Calu3 (cell line): ENCODE measurements around the gene SLC25A26. TPM values are rescaled to one million over a fixed set of nuclear protein-coding genes. Genes with fewer than 3 reads are reported as not detected.
A peak's percentile ranks its signal among the peaks of the same experiment; 100 is the strongest.

ENCODE experiments used
- BruUV-seq: library from RNA; stranded (reverse); fragments of 400-500 nt; replicated peaks from 2 replicates; lab custom pipeline; 2021; lab: Mats Ljungman, UMichigan
- CTCF ChIA-PET: fragments of 300-600 bp; sonication (Branson Sonifier 250); formaldehyde crosslinking; loops from one replicate; lab custom pipeline; 2022; ENCODE audit warnings: antibody characterized with exemption; lab: Charles Lee
- DNase-seq: peaks from one replicate; pipeline ENCODE4 v3.0.0; 2022
- H3K27ac Mint-ChIP-seq: one replicate; pipeline ENCODE4 v1.8.0; 2022; ENCODE audit warnings: mixed read lengths; ENCODE audit not compliant: unreplicated experiment
- H3K27me3 Mint-ChIP-seq: one replicate; pipeline ENCODE4 v1.8.0; 2022; ENCODE audit warnings: mixed read lengths; ENCODE audit not compliant: unreplicated experiment
- H3K36me3 Mint-ChIP-seq: one replicate; pipeline ENCODE4 v1.8.0; 2022; ENCODE audit warnings: mild to moderate bottlenecking, moderate library complexity, mixed read lengths; ENCODE audit not compliant: insufficient read depth, unreplicated experiment
- H3K4me1 Mint-ChIP-seq: one replicate; pipeline ENCODE4 v1.8.0; 2022; ENCODE audit warnings: mild to moderate bottlenecking, low read depth, mixed read lengths; ENCODE audit not compliant: unreplicated experiment
- H3K4me3 Mint-ChIP-seq: one replicate; pipeline ENCODE4 v1.8.0; 2022; ENCODE audit warnings: mild to moderate bottlenecking, low read depth, moderate library complexity, mixed read lengths; ENCODE audit not compliant: unreplicated experiment
- H3K9me3 Mint-ChIP-seq: one replicate; pipeline ENCODE4 v1.8.0; 2022; ENCODE audit warnings: low read depth, mixed read lengths; ENCODE audit not compliant: unreplicated experiment
- intact Hi-C: fragments of 100-400 bp; cut with micrococcal nuclease; formaldehyde crosslinking; loops from one replicate; pipeline ENCODE4 v1.10.0; 2022; ENCODE audit not compliant: unreplicated experiment
- total RNA-seq: library from RNA; stranded (reverse); gene quantifications from 2 replicates; pipeline ENCODE4 v1.2.3, GENCODE V29; 2022
- TF ChIP-seq, protein P1 (sequence below): fragments of 200-600 bp; IDR thresholded peaks from one replicate; pipeline ENCODE4 v1.8.0; 2022; ENCODE audit warnings: antibody characterized with exemption; ENCODE audit not compliant: unreplicated experiment

SLC25A26 gene
- total RNA-seq, 1 experiment from 2014 or later = 15.8 TPM

DNA sequence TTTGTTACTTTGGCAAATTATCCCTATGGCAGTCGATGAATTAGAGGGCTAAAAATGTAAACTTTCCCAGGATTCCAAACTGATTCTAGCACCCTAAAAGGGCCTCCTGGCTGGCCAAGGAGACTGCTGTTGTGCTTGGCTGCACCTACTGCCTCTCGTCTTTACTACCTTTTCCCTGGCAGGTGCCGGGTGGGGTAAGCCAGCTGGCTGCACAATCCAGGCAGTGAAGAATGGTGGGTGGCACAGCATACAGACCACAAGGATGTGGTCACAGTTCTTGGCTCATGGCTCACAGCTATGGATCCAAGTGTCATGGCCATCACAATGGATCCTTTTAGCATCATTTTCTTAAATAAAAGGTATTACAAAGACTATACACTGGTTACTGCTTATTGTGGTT, 20.7 kb upstream of the SLC25A26 start:
- Mint-ChIP-seq H3K27me3 (no peaks in the 10 kb centered on the region), H3K4me1 (no peaks in the 10 kb centered on the region), H3K27ac (no peak overlapping the region), H3K9me3 (no peaks in the 10 kb centered on the region), H3K4me3 (no peak overlapping the region), H3K36me3 (no peaks in the 10 kb centered on the region)
- TF ChIP-seq, protein P1, sequence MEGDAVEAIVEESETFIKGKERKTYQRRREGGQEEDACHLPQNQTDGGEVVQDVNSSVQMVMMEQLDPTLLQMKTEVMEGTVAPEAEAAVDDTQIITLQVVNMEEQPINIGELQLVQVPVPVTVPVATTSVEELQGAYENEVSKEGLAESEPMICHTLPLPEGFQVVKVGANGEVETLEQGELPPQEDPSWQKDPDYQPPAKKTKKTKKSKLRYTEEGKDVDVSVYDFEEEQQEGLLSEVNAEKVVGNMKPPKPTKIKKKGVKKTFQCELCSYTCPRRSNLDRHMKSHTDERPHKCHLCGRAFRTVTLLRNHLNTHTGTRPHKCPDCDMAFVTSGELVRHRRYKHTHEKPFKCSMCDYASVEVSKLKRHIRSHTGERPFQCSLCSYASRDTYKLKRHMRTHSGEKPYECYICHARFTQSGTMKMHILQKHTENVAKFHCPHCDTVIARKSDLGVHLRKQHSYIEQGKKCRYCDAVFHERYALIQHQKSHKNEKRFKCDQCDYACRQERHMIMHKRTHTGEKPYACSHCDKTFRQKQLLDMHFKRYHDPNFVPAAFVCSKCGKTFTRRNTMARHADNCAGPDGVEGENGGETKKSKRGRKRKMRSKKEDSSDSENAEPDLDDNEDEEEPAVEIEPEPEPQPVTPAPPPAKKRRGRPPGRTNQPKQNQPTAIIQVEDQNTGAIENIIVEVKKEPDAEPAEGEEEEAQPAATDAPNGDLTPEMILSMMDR = no peak
- CTCF ChIA-PET = interaction anchor here (0.5 kb wide), 1 partner anchor 1541 kb away, joined by 4 read pairs; no protein-coding TSS in a partner anchor
- peak; percentile 21 for DNase-seq
- intact Hi-C loops = no loop called here
- no TSS peak for BruUV-seq

DNA sequence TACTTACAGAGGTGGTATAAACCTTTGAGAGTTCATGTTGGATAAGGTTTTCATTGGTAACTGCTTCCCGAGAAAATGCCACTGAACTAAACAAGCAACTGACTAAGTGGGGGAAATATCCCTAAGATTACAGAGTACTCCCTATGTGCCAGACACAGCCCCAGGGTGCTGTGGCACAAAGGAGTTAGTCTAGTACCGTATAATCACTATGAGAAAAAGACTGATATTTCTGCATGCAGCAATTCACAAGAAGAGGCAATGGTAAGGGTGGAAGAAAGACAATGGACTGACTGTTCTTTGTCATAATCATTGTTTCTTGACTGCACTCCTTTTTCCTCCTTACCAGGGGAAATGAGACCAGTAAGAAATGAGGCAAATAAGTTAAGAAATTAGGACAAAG, 20.0 kb upstream of the SLC25A26 start:
- TF ChIP-seq, protein P1 = no peak
- Mint-ChIP-seq H3K9me3 (no peaks in the 10 kb centered on the region), H3K4me1 (no peaks in the 10 kb centered on the region), H3K36me3 (no peaks in the 10 kb centered on the region), H3K4me3 (no peak overlapping the region), H3K27ac (no peak overlapping the region), H3K27me3 (no peaks in the 10 kb centered on the region)
- intact Hi-C loops = no loop called here
- no TSS peak for BruUV-seq
- no peak for DNase-seq
- CTCF ChIA-PET = no interaction called here

DNA sequence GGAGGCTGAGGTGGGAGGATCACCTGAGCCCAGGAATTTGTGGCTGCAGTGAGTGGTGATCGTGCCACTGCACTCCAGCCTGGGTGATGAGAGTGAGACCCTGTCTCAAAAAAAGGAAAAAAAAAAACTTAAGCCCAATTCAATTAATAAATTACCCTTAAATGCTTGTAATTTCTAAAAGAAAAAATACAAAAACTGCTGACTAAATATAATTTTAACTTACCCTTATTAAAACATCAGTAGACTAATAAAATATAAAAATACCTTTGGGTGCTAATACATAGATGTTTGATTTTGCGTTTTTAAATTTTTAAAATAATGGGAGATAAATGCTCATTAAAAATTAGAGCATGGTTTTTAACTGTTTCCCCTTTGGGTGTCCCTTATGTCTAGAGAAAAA, 17.5 kb upstream of the SLC25A26 start:
- CTCF ChIA-PET = no interaction called here
- Mint-ChIP-seq H3K9me3 (no peaks in the 10 kb centered on the region), H3K4me1 (no peaks in the 10 kb centered on the region), H3K27ac (no peak overlapping the region), H3K36me3 (no peaks in the 10 kb centered on the region), H3K4me3 (no peak overlapping the region), H3K27me3 (no peaks in the 10 kb centered on the region)
- TF ChIP-seq, protein P1 = no peak
- no TSS peak for BruUV-seq
- intact Hi-C loops = no loop called here
- no peak for DNase-seq

DNA sequence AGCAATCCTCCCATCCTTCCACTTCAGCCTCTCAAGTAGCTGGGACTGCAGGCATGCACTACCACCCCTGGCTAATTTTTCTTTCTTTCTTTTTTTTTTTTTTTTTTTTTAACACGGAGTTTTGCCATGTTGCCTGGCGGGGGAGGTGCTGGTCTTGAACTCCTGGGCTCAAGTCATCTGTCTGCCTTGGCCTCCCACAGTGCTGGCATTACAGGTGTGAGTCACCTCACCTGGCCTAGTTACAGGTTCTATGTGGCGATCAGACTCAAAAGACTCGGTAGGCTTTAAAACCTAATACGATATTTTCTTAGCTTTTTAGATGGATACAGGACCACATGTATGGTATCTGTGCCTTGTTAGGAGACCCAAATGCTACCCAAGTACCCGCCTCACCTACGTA, 14.0 kb upstream of the SLC25A26 start:
- no TSS peak for BruUV-seq
- Mint-ChIP-seq H3K9me3 (no peaks in the 10 kb centered on the region), H3K36me3 (no peaks in the 10 kb centered on the region), H3K27me3 (no peaks in the 10 kb centered on the region), H3K4me1 (no peaks in the 10 kb centered on the region), H3K27ac (no peak overlapping the region), H3K4me3 (no peak overlapping the region)
- TF ChIP-seq, protein P1 = no peak
- DNase-seq = no peak
- intact Hi-C loops = no loop called here
- CTCF ChIA-PET = interaction anchor here (0.6 kb wide), 1 partner anchor 1279 kb away, joined by 5 read pairs; no protein-coding TSS in a partner anchor
